H1 (cell line): ENCODE data around the gene MUSTN1. TPM values are rescaled to one million over a fixed set of nuclear protein-coding genes. Genes with fewer than 3 reads are reported as not detected.
A peak's percentile ranks its signal among the peaks of the same experiment; 100 is the strongest.

ENCODE experiments used
- CTCF ChIA-PET: fragments of 300-600 bp; sonication (Branson Sonifier 250); formaldehyde crosslinking; loops from one replicate; lab custom pipeline; 2021; ENCODE audit not compliant: partially characterized antibody; lab: Charles Lee
- POLR2A ChIA-PET: fragments of 300-600 bp; sonication (Branson Sonifier 250); formaldehyde crosslinking; loops from one replicate; lab custom pipeline; 2021; ENCODE audit warnings: inconsistent platforms; ENCODE audit not compliant: partially characterized antibody; lab: Charles Lee
- DNase-seq, 2 experiments: peaks; one replicate each; pipeline versions ENCODE4 v3.0.0 to v3.0.0-alpha.2; 2010 to 2022; ENCODE audit warnings: low spot score in 2 of 2, low read depth in 1 of 2, mixed read lengths in 1 of 2
- FAIRE-seq: peaks from 2 replicates; lab custom pipeline; 2011; peaks lifted over from hg19 to GRCh38; lab: Jason Lieb, UNC
- H2AFZ ChIP-seq: 2 replicates; pipeline ENCODE4 v1.8.1; 2012; ENCODE audit warnings: low read length, inconsistent platforms
- H2AK5ac ChIP-seq: 2 replicates; pipeline ENCODE4 v1.6.1; 2013; ENCODE audit warnings: low read depth, low read length
- H2BK120ac ChIP-seq: replicated peaks from 2 replicates; pipeline ENCODE3; 2013; ENCODE audit warnings: low read depth, low read length, inconsistent platforms
- H2BK12ac ChIP-seq: 2 replicates; pipeline ENCODE4 v1.6.1; 2013; ENCODE audit warnings: low read depth, low read length
- H2BK15ac ChIP-seq: 2 replicates; pipeline ENCODE4 v1.6.1; 2013; ENCODE audit warnings: low read length
- H2BK20ac ChIP-seq: 2 replicates; pipeline ENCODE4 v1.6.1; 2013; ENCODE audit warnings: low read length
- H2BK5ac ChIP-seq: 2 replicates; pipeline ENCODE4 v1.6.1; 2013; ENCODE audit warnings: low read depth, low read length
- H3K14ac ChIP-seq: 2 replicates; pipeline ENCODE4 v1.6.1; 2013; ENCODE audit warnings: inconsistent platforms; ENCODE audit not compliant: insufficient read length
- H3K18ac ChIP-seq: 2 replicates; pipeline ENCODE4 v1.6.1; 2013; ENCODE audit warnings: low read length; ENCODE audit errors: extremely low read depth
- H3K23ac ChIP-seq: 2 replicates; pipeline ENCODE4 v1.6.1; 2013; ENCODE audit warnings: inconsistent platforms; ENCODE audit not compliant: insufficient read length
- H3K23me2 ChIP-seq: 2 replicates; pipeline ENCODE4 v1.6.1; 2013; ENCODE audit warnings: low read depth, low read length
- H3K27ac ChIP-seq: 2 replicates; pipeline ENCODE4 v1.6.1; 2011; ENCODE audit warnings: low read depth, low read length, inconsistent platforms
- H3K27me3 ChIP-seq, 4 experiments: replicated peaks in 1 of 4; 1 replicate in 1 of 4; 2 replicates in 3 of 4; pipeline versions ENCODE4 v1.6.1 to v1.8.1; 2011 to 2013; ENCODE audit warnings: low read length in 3 of 4, mild to moderate bottlenecking in 3 of 4, inconsistent platforms in 2 of 4, mixed read lengths in 2 of 4, moderate library complexity in 1 of 4; ENCODE audit not compliant: control insufficient read depth in 3 of 4, insufficient read depth in 3 of 4; ENCODE audit errors: extremely low read depth in 1 of 4
- H3K36me3 ChIP-seq, 4 experiments: 2 replicates each; pipeline versions ENCODE4 v1.6.1 to v1.8.1; 2011 to 2013; ENCODE audit warnings: mild to moderate bottlenecking in 4 of 4, low read length in 3 of 4, moderate library complexity in 2 of 4, control low read depth in 1 of 4, inconsistent platforms in 1 of 4; ENCODE audit not compliant: insufficient read depth in 4 of 4, control insufficient read depth in 2 of 4
- H3K4ac ChIP-seq: replicated peaks from 2 replicates; pipeline ENCODE3; 2013; ENCODE audit warnings: low read length, low read depth, mixed read lengths, inconsistent platforms; ENCODE audit not compliant: insufficient read length
- H3K4me1 ChIP-seq, 4 experiments: replicated peaks in 1 of 4; 1 replicate in 1 of 4; 2 replicates in 3 of 4; pipeline versions ENCODE4 v1.6.1 to v1.8.1; 2011 to 2013; ENCODE audit warnings: low read length in 3 of 4, inconsistent platforms in 2 of 4, mixed read lengths in 1 of 4; ENCODE audit not compliant: insufficient read depth in 4 of 4, control insufficient read depth in 3 of 4
- H3K4me2 ChIP-seq, 2 experiments: 2 replicates each; pipeline versions ENCODE4 v1.6.1 to v1.8.1; 2011 to 2013; ENCODE audit warnings: low read depth in 2 of 2, low read length in 2 of 2, control low read depth in 1 of 2, inconsistent platforms in 1 of 2, mild to moderate bottlenecking in 1 of 2; ENCODE audit not compliant: insufficient read depth in 1 of 2
- H3K4me3 ChIP-seq, 4 experiments: fragments of 200-600, 300-600 bp in 1 of 4; sonication (generic), shearing (Covaris generic), sonication (Bioruptor Twin) in 1 of 4; 2 replicates each; pipeline versions ENCODE4 v1.5.1 to v1.8.1; 2011 to 2016; ENCODE audit warnings: low read length in 4 of 4, low read depth in 3 of 4, control low read depth in 2 of 4, inconsistent platforms in 2 of 4, mild to moderate bottlenecking in 2 of 4, mixed read lengths in 1 of 4, moderate library complexity in 1 of 4; ENCODE audit not compliant: insufficient read depth in 2 of 4; ENCODE audit errors: extremely low read depth in 1 of 4
- H3K56ac ChIP-seq: replicated peaks from 2 replicates; pipeline ENCODE3; 2013; ENCODE audit warnings: low read depth, mild to moderate bottlenecking, mixed read lengths, low read length, inconsistent platforms; ENCODE audit not compliant: insufficient read length
- H3K79me1 ChIP-seq: 2 replicates; pipeline ENCODE4 v1.6.1; 2013; ENCODE audit warnings: low read depth, low read length, control low read depth
- H3K79me2 ChIP-seq, 2 experiments: 2 replicates each; pipeline versions ENCODE4 v1.6.1 to v1.8.1; 2012 to 2013; ENCODE audit warnings: low read length in 2 of 2, mild to moderate bottlenecking in 2 of 2, inconsistent platforms in 1 of 2; ENCODE audit not compliant: insufficient read depth in 2 of 2, control insufficient read depth in 1 of 2
- H3K9ac ChIP-seq, 4 experiments: replicated peaks in 1 of 4; 1 replicate in 1 of 4; 2 replicates in 3 of 4; pipeline versions ENCODE4 v1.6.1 to v1.8.1; 2011 to 2013; ENCODE audit warnings: low read depth in 3 of 4, low read length in 3 of 4, control low read depth in 2 of 4, mild to moderate bottlenecking in 2 of 4, moderate library complexity in 2 of 4, inconsistent platforms in 1 of 4; ENCODE audit errors: extremely low read depth in 1 of 4
- H3K9me3 ChIP-seq, 2 experiments: 2 replicates each; pipeline versions ENCODE4 v1.6.1 to v1.8.1; 2012 to 2013; ENCODE audit warnings: mild to moderate bottlenecking in 2 of 2, moderate library complexity in 2 of 2, control low read depth in 1 of 2, inconsistent platforms in 1 of 2, low read depth in 1 of 2, low read length in 1 of 2, mixed read lengths in 1 of 2; ENCODE audit not compliant: insufficient read depth in 2 of 2
- H4K20me1 ChIP-seq, 2 experiments: replicated peaks in 1 of 2; 2 replicates each; pipeline versions ENCODE3 to v1.8.1; 2011 to 2013; ENCODE audit warnings: inconsistent platforms in 2 of 2, low read length in 2 of 2, mild to moderate bottlenecking in 1 of 2; ENCODE audit not compliant: insufficient read depth in 2 of 2, control insufficient read depth in 1 of 2
- H4K5ac ChIP-seq: 2 replicates; pipeline ENCODE4 v1.6.1; 2013; ENCODE audit warnings: low read length, low read depth, mixed read lengths, inconsistent platforms; ENCODE audit not compliant: insufficient read length
- H4K8ac ChIP-seq: 2 replicates; pipeline ENCODE4 v1.8.0; 2013; ENCODE audit warnings: mild to moderate bottlenecking, moderate library complexity, low read length, inconsistent platforms; ENCODE audit not compliant: insufficient read depth; ENCODE audit errors: extremely low read depth
- H4K91ac ChIP-seq: replicated peaks from 2 replicates; pipeline ENCODE3; 2013; ENCODE audit warnings: low read length, mixed read lengths, inconsistent platforms; ENCODE audit not compliant: insufficient read length
- EGR1 ChIP-seq: IDR thresholded peaks from 2 replicates; pipeline ENCODE4 v1.6.1; 2011; ENCODE audit warnings: low read depth, low read length, borderline replicate concordance
- HDAC6 ChIP-seq: IDR thresholded peaks from one replicate; pipeline ENCODE4 v1.7.1; 2012; ENCODE audit warnings: low read depth, mild to moderate bottlenecking, inconsistent platforms, low read length, moderate library complexity
- KDM1A ChIP-seq: fragments of 200-600, 300-600 bp; sonication (generic); IDR thresholded peaks from 2 replicates; pipeline ENCODE4 v1.7.1; 2016; ENCODE audit warnings: mild to moderate bottlenecking, low read length, borderline replicate concordance
- KDM4A ChIP-seq: IDR thresholded peaks from one replicate; pipeline ENCODE4 v1.7.1; 2012; ENCODE audit warnings: low read depth, mild to moderate bottlenecking, moderate library complexity, low read length, inconsistent platforms; ENCODE audit not compliant: severe bottlenecking
- MAFK ChIP-seq: IDR thresholded peaks from 2 replicates; pipeline ENCODE4 v1.6.1; 2012; ENCODE audit warnings: low read depth, mild to moderate bottlenecking, improper control_type of control experiment, low read length
- NANOG ChIP-seq: IDR thresholded peaks from 2 replicates; pipeline ENCODE4 v1.6.1; 2011; ENCODE audit warnings: low read length, low read depth, mild to moderate bottlenecking, inconsistent platforms; ENCODE audit not compliant: insufficient read depth, poor library complexity, severe bottlenecking
- RBBP5 ChIP-seq: IDR thresholded peaks from 2 replicates; pipeline ENCODE4 v1.7.1; 2012; ENCODE audit warnings: low read depth, mild to moderate bottlenecking, inconsistent platforms, low read length, moderate library complexity, borderline replicate concordance
- SRF ChIP-seq: IDR thresholded peaks from 2 replicates; pipeline ENCODE4 v1.6.1; 2011; ENCODE audit warnings: mild to moderate bottlenecking, low read depth, low read length, moderate library complexity
- TCF12 ChIP-seq: IDR thresholded peaks from 2 replicates; pipeline ENCODE4 v1.6.1; 2011; ENCODE audit warnings: low read depth, mild to moderate bottlenecking, low read length
- whole genome bisulfite sequencing, 2 experiments: shearing (Covaris generic) in 1 of 2; methylation state at CpG; one replicate each; pipeline versions ENCODE4 v1.1.6 to v1.1.7; 2013 to 2015; ENCODE audit warnings: low lambda C conversion rate in 2 of 2, mixed read lengths in 2 of 2, inconsistent platforms in 1 of 2, low coverage in 1 of 2, missing lambda C conversion rate in 1 of 2; ENCODE audit not compliant: insufficient replicate concordance in 2 of 2, insufficient coverage in 1 of 2, insufficient read length in 1 of 2; ENCODE audit errors: extremely low coverage in 1 of 2, missing lambda C conversion rate in 1 of 2; 5-methylcytosine and 5-hydroxymethylcytosine counted together
- polyA plus RNA-seq, 7 experiments: library from polyadenylated mRNA; depleted of rRNA in 3 of 7; stranded (reverse) in 5 of 7; unstranded in 2 of 7; fragments of >200 nt in 5 of 7; fragments of 200-250 nt in 2 of 7; gene quantifications; 1 replicate in 5 of 7; 2 replicates in 1 of 7; 4 replicates in 1 of 7; pipeline versions ENCODE4 v1.2.1 to v1.2.3, GENCODE V29; 2011 to 2013; ENCODE audit warnings: missing spikeins in 2 of 7, mixed read lengths in 2 of 7
- total RNA-seq: library from RNA; stranded (reverse); fragmentation: NEBNext Ultra II Directional; extraction: Animal tissue kit (Norgen Biotek cat#: 25700); gene quantifications from 2 replicates; pipeline ENCODE4 v1.2.1, GENCODE V29; 2021
- TF ChIP-seq, protein P1 (sequence below): IDR thresholded peaks from 2 replicates; pipeline ENCODE4 v1.6.1; 2012; ENCODE audit warnings: inconsistent platforms
- TF ChIP-seq, protein P2 (sequence below): IDR thresholded peaks from 2 replicates; pipeline ENCODE4 v1.6.1; 2011; ENCODE audit warnings: low read length, improper control_type of control experiment

MUSTN1 gene
- total and polyA plus RNA-seq, 2 of the 8 experiments (the other 6 are each of a cell fraction or from before 2014, with no cell fraction given): 1.1 to 2.4 TPM

DNA sequence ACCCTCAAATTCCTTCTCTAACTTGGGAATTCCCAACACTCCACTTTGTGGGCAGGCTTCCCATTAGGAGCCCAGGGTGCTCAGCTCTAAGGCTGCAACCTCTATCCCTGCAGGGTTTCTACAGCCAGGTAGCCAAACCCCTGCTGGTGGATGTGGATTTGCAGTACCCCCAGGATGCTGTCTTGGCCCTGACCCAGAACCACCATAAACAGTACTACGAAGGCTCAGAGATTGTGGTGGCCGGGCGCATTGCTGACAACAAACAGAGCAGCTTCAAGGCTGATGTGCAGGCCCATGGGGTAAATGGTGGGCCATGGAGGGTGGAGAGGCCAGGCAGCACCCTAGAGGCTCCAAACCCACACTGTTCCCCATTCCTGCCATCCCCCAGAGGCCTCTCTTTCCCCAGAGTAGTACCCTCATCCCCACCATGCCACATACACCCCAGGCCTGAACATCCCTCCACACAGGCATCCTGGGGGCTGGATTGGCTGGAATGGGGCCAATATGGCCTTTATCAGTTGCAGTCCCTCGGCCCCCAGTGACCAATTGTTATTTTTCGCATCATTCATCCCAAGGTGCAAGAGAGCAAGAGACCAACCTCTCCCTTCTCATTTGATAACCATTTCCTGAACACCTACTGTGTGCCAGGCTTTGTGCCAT, 49.8 kb downstream of the MUSTN1 start:
- Histone ChIP-seq H3K4ac (peak overlapping the region; percentile 69), H3K9ac (no peak overlapping the region), H3K79me2 (no peaks in the 10 kb centered on the region), H2BK5ac (no peak overlapping the region; the same call in 1 of the 2 replicates), H2AFZ (no peak overlapping the region), H4K8ac (no peak overlapping the region), H2BK20ac (no peak overlapping the region), H2BK12ac (no peak overlapping the region), H3K36me3 (no peaks in the 10 kb centered on the region; a peak in 1 of 8 replicates), H2AK5ac (no peak overlapping the region), H3K4me1 (peaks cover 0 to 8% (median 0%) of the 10 kb centered on the region in 4 experiments; a peak in 1 of 7 replicates), H3K27ac (no peak overlapping the region), H2BK120ac (no peak overlapping the region), H3K9me3 (no peaks in the 10 kb centered on the region), H3K18ac (no peak overlapping the region), H3K14ac (no peak overlapping the region), H3K79me1 (no peaks in the 10 kb centered on the region), H4K5ac (no peak overlapping the region), H3K4me3 (no peak overlapping the region), H4K91ac (no peak overlapping the region), H3K27me3 (no peaks in the 10 kb centered on the region; a peak in 1 of 7 replicates), H3K23ac (no peak overlapping the region), H3K56ac (no peak overlapping the region), H2BK15ac (no peak overlapping the region), H3K23me2 (no peaks in the 10 kb centered on the region), H4K20me1 (peaks cover 0 to 3% of the 10 kb centered on the region in 2 experiments), H3K4me2 (no peak overlapping the region)
- POLR2A ChIA-PET: interaction anchor here (2.0 kb wide), 1 partner anchor 14 kb away, joined by 10 read pairs; the partner anchor contains the start of gene NEK4
- CTCF ChIA-PET: interaction anchor here (0.7 to 4.1 kb wide), 7 partner anchors 9 to 65 kb away, joined by 3 to 19 read pairs (median 3); partner anchors contain the start of gene ITIH3
- no peak for FAIRE-seq
- 84% methylated on average over 5 of the region's 5 CpGs; no CpG with 5 or more reads in 1 of the 2 experiments for WGBS, 2 experiments
- DNase-seq: no peak
- TF ChIP-seq KDM1A (no peak), EGR1 (no peak), HDAC6 (no peak), RBBP5 (no peak), TCF12 (no peak), MAFK (no peak), SRF (no peak), NANOG (no peak), KDM4A (no peak)
- TF ChIP-seq, protein P1, sequence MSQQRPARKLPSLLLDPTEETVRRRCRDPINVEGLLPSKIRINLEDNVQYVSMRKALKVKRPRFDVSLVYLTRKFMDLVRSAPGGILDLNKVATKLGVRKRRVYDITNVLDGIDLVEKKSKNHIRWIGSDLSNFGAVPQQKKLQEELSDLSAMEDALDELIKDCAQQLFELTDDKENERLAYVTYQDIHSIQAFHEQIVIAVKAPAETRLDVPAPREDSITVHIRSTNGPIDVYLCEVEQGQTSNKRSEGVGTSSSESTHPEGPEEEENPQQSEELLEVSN: no peak
- TF ChIP-seq, protein P2, sequence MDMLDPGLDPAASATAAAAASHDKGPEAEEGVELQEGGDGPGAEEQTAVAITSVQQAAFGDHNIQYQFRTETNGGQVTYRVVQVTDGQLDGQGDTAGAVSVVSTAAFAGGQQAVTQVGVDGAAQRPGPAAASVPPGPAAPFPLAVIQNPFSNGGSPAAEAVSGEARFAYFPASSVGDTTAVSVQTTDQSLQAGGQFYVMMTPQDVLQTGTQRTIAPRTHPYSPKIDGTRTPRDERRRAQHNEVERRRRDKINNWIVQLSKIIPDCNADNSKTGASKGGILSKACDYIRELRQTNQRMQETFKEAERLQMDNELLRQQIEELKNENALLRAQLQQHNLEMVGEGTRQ: no peak
